HepG2 (cell line): ENCODE results near the gene ZNF264. TPM values are rescaled to one million over a fixed set of nuclear protein-coding genes. Genes with fewer than 3 reads are reported as not detected.
A peak's percentile ranks its signal among the peaks of the same experiment; 100 is the strongest.

ENCODE experiments used
- AGO1 ChIP-seq: fragments of 200-400 bp; formaldehyde crosslinking; IDR thresholded peaks from 2 replicates; pipeline ENCODE4 v1.6.1; 2017; ENCODE audit warnings: mild to moderate bottlenecking, low read depth, low read length, moderate library complexity; ENCODE audit not compliant: poor library complexity, severe bottlenecking
- ATF6 ChIP-seq: sonication (generic); formaldehyde crosslinking; conservative IDR thresholded peaks from 2 replicates; pipeline ENCODE4 v1.4.0; 2020; ENCODE audit warnings: missing genetic modification reagents
- CEBPG ChIP-seq: IDR thresholded peaks from 2 replicates; pipeline ENCODE4 v1.6.1; 2016
- CREM ChIP-seq, 2 experiments: sonication (generic) in 1 of 2; formaldehyde crosslinking in 1 of 2; IDR thresholded peaks; 2 replicates each; pipeline versions ENCODE4 v1.4.0 to v1.6.1; 2016 to 2020; ENCODE audit warnings: antibody characterized with exemption in 1 of 2, mild to moderate bottlenecking in 1 of 2, missing genetic modification reagents in 1 of 2
- EEA1 ChIP-seq: sonication (generic); formaldehyde crosslinking; IDR thresholded peaks from 2 replicates; pipeline ENCODE4 v1.5.1; 2020; ENCODE audit warnings: mild to moderate bottlenecking, missing genetic modification reagents, borderline replicate concordance
- FOXP4 ChIP-seq: sonication (generic); formaldehyde crosslinking; IDR thresholded peaks from 2 replicates; pipeline ENCODE4 v1.4.0; 2020; ENCODE audit warnings: missing genetic modification reagents
- HMG20B ChIP-seq: conservative IDR thresholded peaks from 2 replicates; pipeline ENCODE4 v1.6.1; 2016; ENCODE audit warnings: missing genetic modification reagents, missing compliant biosample characterization
- MBNL3 ChIP-seq: fragments of 250-450 bp; sonication (Bioruptor Pico); conservative IDR thresholded peaks from 2 replicates; pipeline ENCODE4 v1.8.0; 2022; ENCODE audit warnings: mild to moderate bottlenecking, inconsistent platforms
- NCOA5 ChIP-seq: sonication (generic); formaldehyde crosslinking; IDR thresholded peaks from 2 replicates; pipeline ENCODE4 v1.4.0; 2020; ENCODE audit warnings: missing genetic modification reagents
- PITX1 ChIP-seq: sonication (generic); formaldehyde crosslinking; IDR thresholded peaks from 2 replicates; pipeline ENCODE4 v1.5.1; 2020; ENCODE audit warnings: mild to moderate bottlenecking, missing genetic modification reagents
- RAD51 ChIP-seq: fragments of 450-650 bp; IDR thresholded peaks from 2 replicates; pipeline ENCODE4 v1.6.1; 2016; ENCODE audit warnings: borderline replicate concordance
- RFX5 ChIP-seq: IDR thresholded peaks from 2 replicates; pipeline ENCODE4 v1.6.1; 2011; ENCODE audit warnings: low read depth, low read length, improper control_type of control experiment
- WIZ ChIP-seq: sonication (generic); formaldehyde crosslinking; IDR thresholded peaks from 2 replicates; pipeline ENCODE4 v1.5.1; 2020; ENCODE audit warnings: mild to moderate bottlenecking, missing genetic modification reagents
- ZMYM3 ChIP-seq: sonication (generic); formaldehyde crosslinking; IDR thresholded peaks from 2 replicates; pipeline ENCODE4 v1.5.1; 2020; ENCODE audit warnings: mild to moderate bottlenecking, missing genetic modification reagents
- ZNF224 ChIP-seq: sonication (generic); formaldehyde crosslinking; IDR thresholded peaks from 2 replicates; pipeline ENCODE4 v1.5.0; 2020; ENCODE audit warnings: mild to moderate bottlenecking, missing genetic modification reagents
- ZNF431 ChIP-seq: sonication (generic); formaldehyde crosslinking; IDR thresholded peaks from 2 replicates; pipeline ENCODE4 v1.9.0; 2022; ENCODE audit warnings: missing genetic modification reagents, low read depth, mild to moderate bottlenecking, borderline replicate concordance
- ZNF552 ChIP-seq: sonication (generic); formaldehyde crosslinking; IDR thresholded peaks from 2 replicates; pipeline ENCODE4 v1.9.0; 2022; ENCODE audit warnings: missing genetic modification reagents, mild to moderate bottlenecking, borderline replicate concordance
- ZNF564 ChIP-seq: sonication (generic); formaldehyde crosslinking; IDR thresholded peaks from 2 replicates; pipeline ENCODE4 v1.8.1; 2023; ENCODE audit warnings: mild to moderate bottlenecking, missing genetic modification reagents
- ZNF672 ChIP-seq: sonication (generic); formaldehyde crosslinking; IDR thresholded peaks from 2 replicates; pipeline ENCODE4 v1.8.1; 2022; ENCODE audit warnings: missing genetic modification reagents
- polyA plus RNA-seq, 8 experiments: library from polyadenylated mRNA; depleted of rRNA in 3 of 8; stranded (reverse) in 7 of 8; unstranded in 1 of 8; fragments of >200 nt; fragmentation: Illumina TruSeq in 4 of 8; extraction: Trizol in 4 of 8; gene quantifications; 2 replicates each; pipeline versions ENCODE4 v1.2.1 to v1.2.3, GENCODE V29; 2011 to 2016; ENCODE audit warnings: low read depth in 4 of 8, missing spikeins in 1 of 8, mixed read lengths in 1 of 8; ENCODE audit not compliant: insufficient read depth in 1 of 8
- total RNA-seq, 5 experiments: library from RNA; depleted of rRNA; stranded (reverse); fragments of >200 nt; fragmentation: Illumina TruSeq; extraction: Trizol; gene quantifications; 2 replicates each; pipeline ENCODE4 v1.2.3, GENCODE V29; 2016; ENCODE audit warnings: low read depth in 1 of 5
- TF ChIP-seq, protein P1 (sequence below): sonication (generic); formaldehyde crosslinking; IDR thresholded peaks from 2 replicates; pipeline ENCODE4 v1.4.0; 2020; ENCODE audit warnings: missing genetic modification reagents
- TF ChIP-seq, protein P2 (sequence below): sonication (generic); formaldehyde crosslinking; IDR thresholded peaks from 2 replicates; pipeline ENCODE4 v1.4.0; 2020; ENCODE audit warnings: missing genetic modification reagents, borderline replicate concordance

The ZNF264 gene
- total and polyA plus RNA-seq, 2 of the 13 experiments (the other 11 are each of a cell fraction or from before 2014, with no cell fraction given), result 3.5 to 17.6 TPM

GRCh38 chr19:57240311-57241090, 49.2 kb downstream of the ZNF264 start, which contains the start of gene ZNF805 (continued):
- TF ChIP-seq RAD51 (no peak), ZNF431 (no peak), NCOA5 (0 out of 2 replicates have a peak, but pooled peaks have one; percentile 72), WIZ (CRISPR knock-in tag) (no peak), ZNF564 (CRISPR knock-in tag) (no peak), MBNL3 (CRISPR knock-in tag) (no peak), ZNF224 (CRISPR knock-in tag) (peak; percentile 72; the same call in 1 of the 2 replicates), ATF6 (CRISPR knock-in tag) (no peak), FOXP4 (CRISPR knock-in tag) (no peak; the same call in 1 of the 2 replicates), ZMYM3 (CRISPR knock-in tag) (no peak), PITX1 (peak; percentile 41; the same call in 1 of the 2 replicates), HMG20B (CRISPR knock-in tag) (no peak), CREM (IDR thresholded peaks at IDR 0.05) (peak; percentile 99), CREM (CRISPR knock-in tag; IDR thresholded peaks at IDR 0.05) (peak; percentile 84), RFX5 (no peak; the same call in 1 of the 2 replicates), ZNF672 (CRISPR knock-in tag) (no peak), CEBPG (CRISPR knock-in tag) (peak; percentile 56), AGO1 (peak; percentile 27), EEA1 (CRISPR knock-in tag) (peak; percentile 86; the same call in 1 of the 2 replicates), ZNF552 (CRISPR knock-in tag) (no peak)
- TF ChIP-seq, protein P1, sequence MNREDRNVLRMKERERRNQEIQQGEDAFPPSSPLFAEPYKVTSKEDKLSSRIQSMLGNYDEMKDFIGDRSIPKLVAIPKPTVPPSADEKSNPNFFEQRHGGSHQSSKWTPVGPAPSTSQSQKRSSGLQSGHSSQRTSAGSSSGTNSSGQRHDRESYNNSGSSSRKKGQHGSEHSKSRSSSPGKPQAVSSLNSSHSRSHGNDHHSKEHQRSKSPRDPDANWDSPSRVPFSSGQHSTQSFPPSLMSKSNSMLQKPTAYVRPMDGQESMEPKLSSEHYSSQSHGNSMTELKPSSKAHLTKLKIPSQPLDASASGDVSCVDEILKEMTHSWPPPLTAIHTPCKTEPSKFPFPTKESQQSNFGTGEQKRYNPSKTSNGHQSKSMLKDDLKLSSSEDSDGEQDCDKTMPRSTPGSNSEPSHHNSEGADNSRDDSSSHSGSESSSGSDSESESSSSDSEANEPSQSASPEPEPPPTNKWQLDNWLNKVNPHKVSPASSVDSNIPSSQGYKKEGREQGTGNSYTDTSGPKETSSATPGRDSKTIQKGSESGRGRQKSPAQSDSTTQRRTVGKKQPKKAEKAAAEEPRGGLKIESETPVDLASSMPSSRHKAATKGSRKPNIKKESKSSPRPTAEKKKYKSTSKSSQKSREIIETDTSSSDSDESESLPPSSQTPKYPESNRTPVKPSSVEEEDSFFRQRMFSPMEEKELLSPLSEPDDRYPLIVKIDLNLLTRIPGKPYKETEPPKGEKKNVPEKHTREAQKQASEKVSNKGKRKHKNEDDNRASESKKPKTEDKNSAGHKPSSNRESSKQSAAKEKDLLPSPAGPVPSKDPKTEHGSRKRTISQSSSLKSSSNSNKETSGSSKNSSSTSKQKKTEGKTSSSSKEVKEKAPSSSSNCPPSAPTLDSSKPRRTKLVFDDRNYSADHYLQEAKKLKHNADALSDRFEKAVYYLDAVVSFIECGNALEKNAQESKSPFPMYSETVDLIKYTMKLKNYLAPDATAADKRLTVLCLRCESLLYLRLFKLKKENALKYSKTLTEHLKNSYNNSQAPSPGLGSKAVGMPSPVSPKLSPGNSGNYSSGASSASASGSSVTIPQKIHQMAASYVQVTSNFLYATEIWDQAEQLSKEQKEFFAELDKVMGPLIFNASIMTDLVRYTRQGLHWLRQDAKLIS (CRISPR knock-in tag), result no peak
- TF ChIP-seq, protein P2, sequence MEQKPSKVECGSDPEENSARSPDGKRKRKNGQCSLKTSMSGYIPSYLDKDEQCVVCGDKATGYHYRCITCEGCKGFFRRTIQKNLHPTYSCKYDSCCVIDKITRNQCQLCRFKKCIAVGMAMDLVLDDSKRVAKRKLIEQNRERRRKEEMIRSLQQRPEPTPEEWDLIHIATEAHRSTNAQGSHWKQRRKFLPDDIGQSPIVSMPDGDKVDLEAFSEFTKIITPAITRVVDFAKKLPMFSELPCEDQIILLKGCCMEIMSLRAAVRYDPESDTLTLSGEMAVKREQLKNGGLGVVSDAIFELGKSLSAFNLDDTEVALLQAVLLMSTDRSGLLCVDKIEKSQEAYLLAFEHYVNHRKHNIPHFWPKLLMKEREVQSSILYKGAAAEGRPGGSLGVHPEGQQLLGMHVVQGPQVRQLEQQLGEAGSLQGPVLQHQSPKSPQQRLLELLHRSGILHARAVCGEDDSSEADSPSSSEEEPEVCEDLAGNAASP (CRISPR knock-in tag), result peak; percentile 54; the same call in 1 of the 2 replicates
